Epidermal melanocyte (primary cell): ENCODE measurements around the gene EID1.
"Not testable (repeated sequence)": the region's sequence is repeated elsewhere in the genome, so short reads cannot be mapped to it uniquely, and the experiment has no call there.

ENCODE experiments used
- DNase-seq: peaks from one replicate; pipeline ENCODE4 v3.0.0; 2011; ENCODE audit warnings: low spot score; ENCODE audit not compliant: insufficient read length

The EID1 gene

DNA sequence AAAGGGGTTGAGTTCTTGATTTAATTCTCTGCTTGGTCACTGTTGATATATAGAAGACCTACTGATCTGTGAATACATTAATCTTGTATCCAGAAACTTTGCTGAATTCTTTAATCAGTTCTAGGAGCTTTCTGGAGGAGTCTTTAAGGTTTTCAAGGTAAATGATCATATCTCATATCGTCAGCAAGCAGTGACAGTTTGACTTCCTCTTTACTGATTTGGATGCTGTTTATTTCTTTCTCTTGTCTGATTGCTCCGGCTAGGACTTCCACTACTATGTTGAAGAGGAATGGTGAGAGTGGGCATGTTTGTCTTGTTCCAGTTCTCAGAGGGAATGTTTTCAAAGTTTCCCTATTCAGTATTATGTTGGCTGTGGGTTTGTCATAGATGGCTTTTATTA lies 31.4 kb downstream of the EID1 start:
- not testable (repeated sequence) for DNase-seq

DNA sequence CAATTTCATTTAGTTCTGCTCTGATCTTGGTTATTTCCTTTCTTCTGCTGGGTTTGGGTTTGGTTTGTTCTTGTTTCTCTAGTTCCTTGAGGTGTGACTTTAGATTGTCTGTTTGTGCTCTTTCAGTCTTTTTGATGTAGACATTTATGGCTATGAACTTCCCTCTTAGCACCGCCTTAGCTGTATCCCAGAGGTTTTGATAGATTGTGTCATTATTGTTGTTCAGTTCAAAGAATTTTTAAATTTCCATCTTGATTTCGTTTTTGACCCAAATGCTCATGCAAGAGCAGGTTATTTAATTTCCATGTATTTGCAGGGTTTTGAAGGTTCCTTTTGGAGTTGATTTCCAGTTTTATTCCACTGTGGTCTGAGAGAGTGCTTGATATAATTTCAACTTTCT lies 32.6 kb downstream of the EID1 start:
- not testable (repeated sequence) for DNase-seq

DNA sequence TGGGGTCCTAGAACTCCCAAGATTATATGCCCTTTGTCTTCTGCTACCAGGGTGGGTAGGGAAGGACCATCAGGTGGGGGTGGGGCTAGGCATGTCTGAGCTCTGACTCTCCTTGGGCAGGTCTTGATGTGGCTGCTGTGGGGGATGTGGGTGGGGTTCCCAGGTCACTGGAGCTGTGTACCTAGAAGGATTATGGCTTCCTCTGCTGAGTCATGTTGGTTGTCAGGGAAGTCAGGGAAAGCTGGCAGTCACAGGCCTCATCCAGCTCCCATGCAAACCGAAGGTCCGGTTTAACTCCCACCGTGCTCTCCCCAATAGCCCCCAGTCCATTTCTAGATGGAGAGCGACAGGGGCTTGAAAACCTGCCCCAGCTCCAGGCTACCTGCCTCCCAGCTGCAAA lies 35.2 kb downstream of the EID1 start:
- DNase-seq: no peak

DNA sequence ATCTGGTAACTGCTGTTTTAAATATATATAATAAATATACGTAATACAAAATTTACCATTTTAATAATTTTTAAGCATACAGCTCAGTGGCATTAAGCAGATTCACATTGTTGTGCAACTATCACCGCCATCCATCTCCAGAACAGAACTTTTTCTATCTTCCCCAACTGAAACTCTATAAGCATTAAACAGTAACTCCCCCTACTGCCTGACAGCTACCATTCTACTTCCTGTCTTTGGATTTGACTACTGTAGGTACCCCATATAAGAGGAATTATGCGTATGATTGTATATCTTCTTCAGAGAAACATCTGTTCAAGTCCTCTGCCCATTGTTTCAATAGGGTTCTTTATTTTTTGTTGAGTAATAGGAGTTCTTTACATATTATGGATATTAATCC lies 36.8 kb downstream of the EID1 start:
- DNase-seq: no peak

DNA sequence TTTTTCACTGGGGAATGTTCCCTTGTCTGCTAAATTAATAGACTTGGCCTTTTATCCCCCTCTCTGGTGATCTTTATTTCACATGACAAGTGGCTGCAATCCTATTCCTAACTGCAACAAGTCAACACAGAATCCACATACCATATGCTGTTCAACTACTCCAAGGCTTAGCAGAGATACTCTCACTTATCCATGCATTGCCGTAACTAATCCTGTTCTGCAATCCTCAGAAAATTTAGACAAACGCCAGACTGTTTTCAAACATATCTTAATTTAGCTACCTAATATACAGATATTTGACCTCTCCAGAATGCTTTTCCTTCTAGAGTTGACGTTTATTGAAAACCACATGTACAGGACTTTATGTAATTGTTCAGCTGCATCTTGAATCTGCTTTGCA lies 37.9 kb downstream of the EID1 start:
- DNase-seq: no peak

DNA sequence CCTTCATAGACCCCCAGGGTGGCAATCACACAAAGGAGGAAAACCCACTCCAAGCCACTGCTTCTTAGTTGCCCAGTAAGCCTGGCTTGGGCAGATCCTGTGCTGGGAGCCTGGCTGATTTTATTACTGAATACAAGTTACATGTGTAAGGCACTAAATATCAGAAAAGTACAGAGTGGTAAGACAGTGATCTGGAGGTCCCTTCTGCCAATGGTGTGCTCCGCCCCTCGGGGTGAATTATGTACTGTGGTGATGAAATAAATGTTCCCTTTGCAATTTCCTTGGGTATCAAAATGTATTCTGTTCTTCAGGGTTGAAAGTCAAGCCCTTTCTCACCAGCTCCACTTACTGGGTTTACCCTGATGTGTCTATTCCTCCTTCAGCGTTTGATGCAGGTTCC lies 38.8 kb downstream of the EID1 start:
- no peak for DNase-seq

DNA sequence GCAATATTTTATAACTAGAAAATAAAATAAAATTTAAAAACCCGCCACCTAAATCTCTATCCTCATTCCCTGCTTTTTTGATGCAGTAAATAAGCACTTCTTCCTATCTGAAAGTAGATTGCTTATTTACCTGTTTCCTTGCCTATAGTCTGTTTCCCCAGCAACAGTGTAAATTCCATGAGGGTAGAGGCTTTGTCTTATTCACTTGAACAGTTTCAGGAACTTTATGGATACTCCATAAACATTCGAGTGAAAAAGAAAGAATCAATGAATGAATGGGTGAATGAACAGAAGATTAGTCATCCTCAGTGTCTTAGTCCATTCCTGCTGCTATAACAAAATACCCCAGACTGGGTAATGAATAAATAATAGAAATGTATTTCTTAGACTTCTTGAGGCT lies 44.1 kb downstream of the EID1 start:
- DNase-seq: no peak

DNA sequence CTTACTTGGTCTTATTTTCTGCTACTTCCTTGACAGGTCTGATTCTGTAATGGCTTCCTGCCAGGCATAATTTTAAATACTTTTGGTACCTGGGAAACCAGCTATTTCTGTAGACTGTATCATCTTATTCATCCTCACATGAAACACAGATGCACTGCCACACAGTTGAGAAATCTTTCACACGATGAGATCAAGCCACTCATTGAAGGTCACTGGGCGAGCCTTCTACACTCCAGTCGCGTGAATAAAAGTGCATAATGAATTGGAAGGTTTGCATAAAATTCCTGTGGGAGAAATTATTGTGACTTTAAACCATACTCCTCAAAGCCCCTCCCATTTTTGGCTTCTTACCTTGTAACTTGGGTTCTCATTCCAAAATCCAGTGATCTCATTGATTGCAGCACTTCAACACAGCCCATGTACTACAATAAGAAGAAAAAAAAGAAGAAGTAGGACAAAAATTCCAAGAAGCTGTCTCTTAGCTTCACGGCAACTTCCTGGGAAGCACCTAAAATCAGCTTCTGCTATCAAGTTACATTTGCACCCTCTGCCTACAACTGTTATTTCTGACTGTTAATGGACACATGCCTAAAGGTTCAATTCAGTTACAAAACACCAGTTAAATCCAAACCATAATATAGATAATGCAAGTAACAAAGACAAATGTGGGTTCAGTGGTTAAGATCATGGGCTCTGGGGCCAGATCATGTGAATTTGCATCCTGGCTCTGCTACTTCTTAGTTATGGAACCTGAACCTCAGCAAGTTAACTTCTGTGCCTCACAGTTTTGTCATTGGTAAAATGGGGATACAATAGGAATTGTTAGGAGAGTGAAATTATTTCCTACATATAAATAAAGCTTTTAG lies 46.8 kb downstream of the EID1 start:
- DNase-seq: no peak

DNA sequence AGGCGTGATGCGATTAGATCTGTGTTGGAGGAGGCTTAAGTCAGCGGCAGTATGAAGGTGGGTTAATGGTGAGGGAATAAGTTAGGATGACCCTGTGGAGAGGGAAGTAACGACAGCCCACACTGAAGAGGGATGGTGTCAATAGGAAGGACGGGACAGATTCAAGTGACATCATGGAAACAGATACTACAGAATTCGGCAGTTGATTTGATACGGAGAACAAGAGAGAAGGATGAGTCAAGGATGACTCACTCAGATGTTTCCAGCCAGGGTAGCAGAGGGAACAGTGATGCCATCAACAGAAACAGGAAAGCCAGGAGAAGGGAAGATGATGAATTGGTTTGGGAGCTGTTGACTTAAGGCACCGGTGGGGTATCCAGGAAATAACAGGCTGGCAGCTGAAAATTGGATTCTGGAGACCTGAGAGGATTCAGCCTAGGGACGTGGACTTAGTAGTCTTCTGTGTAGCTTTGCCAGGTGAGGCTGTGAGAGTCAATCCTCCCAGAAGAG lies 47.8 kb downstream of the EID1 start:
- DNase-seq: no peak

DNA sequence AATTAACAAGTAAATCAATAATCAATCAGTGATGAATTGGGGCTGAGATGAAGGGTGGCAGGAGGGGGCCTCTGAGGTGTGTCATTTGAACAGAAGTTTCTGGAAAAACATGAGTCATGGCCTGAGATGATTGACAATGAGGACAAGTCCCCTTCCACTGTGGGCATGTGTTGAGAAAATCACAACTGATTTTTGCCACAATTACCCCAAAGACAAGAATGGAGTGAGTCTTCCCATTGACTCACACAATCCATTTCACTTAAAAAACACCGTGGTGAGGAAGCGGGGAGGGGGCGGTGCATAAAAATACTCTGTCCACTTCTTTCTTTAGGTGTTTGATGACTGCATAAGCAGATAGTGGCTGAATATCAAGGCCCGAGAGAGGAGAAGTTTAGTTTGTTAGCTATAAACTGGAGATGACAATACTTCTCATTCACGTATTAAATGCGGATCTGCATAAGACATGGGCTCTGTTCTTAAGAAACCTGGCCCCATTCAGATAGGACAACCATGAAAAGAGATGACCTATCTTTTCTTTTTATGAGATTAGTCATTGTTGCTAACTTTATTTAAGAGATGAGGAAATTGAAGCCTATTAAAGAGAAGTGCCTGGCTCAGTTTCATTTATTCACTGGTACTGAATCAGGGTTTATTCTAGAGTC lies 51.1 kb downstream of the EID1 start:
- DNase-seq: no peak

DNA sequence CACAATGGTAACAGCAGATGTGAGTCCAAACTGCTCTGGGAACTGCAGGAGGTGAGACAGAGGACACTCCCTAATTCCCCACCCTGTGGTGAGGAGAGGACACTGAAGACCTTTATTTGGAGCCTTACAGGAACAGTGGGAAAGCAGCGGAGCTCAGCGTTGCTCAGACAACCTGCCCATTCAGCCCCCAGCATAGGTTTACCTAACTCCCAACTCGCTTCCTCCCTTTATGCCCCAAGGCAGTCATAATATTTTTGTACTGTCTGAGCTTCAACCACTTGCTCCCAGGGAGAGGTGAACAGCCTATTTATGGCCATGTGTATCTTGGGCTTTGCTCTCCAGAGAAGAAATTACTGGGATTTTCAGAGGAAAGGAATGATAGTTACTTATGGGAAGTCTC lies 51.7 kb downstream of the EID1 start:
- DNase-seq: no peak
